Measurements from ENCODE around the gene FANCC.

The FANCC gene

DNA sequence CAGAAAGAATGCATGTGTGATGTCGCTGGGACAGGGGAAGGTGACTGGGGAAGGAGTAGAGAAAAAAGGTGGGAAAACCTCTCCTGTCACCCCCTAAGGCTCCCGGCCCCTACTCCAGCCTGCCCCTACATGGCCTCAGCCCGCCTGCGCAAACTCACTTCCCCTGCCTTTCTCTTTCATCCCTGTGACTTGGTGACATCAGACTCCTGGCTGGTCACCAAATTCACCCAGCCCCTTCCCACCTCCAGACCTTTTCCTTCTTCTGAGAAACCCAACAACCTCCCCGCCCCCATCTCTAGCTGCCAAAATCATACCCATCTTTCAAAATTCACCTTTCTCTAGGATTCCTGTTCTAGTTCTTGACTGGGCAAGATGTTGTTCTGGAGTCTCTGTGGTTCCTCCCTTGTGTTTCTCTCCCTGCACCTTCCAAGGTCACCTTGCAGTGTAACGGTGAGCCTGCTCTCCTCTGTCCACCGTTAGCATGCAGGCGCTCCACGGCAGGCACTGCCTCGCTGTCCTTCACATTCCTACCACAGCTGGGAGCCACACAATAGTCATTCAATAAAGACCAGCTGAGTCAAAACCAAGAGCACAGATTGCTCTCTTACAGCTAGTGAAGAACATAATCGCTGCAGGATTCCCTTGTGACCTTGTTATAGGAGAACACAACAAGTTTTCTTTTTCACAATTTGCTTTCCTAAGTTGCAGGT, 134.5 kb downstream of the FANCC start:
- DNase-seq: no peak

DNA sequence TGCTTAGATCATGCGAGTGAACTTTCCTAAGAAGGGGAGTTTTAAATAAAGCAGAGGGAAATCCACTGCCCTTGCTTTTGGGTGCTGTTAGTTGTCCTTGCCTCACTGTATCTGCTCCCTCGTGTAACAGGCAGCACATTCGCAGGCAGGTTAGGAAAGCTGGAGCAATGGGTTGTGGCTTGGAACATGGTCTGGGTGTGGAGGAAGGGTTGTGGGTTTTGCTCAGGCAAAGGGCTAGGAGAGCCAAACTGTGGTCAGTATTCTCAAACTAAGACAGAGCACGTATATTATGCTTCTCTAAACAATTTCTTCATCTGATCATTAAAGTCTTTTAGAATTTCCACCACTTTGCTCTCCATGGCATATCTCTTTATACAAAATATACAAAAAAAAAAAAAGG, 135.7 kb downstream of the FANCC start:
- DNase-seq: no peak

DNA sequence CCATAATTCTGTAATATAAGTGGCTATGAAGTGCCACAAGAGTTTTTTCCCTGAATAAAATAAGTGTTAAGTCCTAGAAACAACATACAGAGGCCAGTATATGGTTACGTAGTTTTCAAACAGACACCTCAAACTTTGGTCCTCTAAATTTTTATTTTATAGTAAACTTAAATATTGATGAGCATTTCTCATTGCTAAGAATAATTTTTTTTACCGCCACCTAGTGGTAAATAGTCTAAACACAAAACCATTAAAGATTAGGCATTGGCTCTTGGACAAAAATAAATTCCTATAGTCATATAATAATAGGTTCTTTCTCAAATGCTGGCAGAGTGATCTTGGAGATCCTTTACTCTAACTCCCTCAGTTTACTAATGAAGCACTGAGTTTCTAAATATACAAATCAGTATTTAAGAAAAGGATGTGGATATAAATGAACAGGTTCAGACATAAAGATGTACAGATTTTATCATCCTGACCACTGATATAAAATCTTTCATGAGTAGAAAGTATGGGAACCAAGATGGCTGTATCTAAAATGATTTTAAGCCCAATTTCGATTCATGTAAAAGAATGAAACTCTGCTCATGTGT, 136.2 kb downstream of the FANCC start:
- peak; percentile 14 for DNase-seq

DNA sequence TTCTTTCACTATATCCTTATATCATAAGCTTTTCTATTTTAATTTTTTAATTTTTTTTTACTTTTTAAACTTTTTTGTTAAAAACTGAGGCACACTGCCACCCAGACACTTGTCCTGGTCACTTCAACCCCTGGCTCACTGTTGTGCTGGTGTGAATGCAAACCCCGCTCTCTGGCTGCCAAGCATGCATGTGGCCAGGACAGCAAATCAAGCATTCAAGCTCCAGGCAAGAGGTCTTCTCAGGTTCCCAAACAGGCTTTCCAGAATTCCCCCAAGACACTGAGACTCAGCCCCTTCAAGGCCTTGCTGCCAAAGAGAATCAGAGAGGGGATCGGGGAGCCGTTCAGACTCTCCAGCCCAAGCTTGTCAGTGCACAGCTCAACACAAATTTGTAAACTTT, 139.9 kb downstream of the FANCC start:
- DNase-seq: no peak

DNA sequence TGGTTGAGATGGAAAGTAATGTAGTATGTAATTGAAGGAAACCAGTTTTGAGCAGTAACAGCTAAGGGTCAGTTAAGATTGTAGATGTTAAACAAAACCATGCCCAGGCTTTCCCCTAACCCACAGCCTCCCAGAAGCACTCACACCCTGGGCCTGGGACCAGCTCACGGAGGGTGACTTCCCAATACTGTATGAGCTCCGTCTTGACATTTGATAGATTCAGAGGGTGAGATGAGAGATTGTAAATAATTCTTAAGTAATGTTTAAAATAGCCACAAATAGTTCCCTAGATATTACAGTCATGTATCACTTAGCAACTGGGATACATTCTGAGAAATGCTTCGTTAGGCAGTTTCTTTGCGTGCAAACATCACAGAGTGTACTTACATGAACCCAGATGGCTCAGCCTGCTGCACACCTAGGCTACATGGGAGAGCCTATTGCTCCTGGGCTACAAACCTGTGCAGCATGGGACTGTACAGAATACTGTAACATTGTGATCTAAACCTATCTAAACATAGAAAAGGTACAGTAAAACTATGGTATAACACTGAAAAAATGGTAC, 140.7 kb downstream of the FANCC start:
- no peak for DNase-seq

DNA sequence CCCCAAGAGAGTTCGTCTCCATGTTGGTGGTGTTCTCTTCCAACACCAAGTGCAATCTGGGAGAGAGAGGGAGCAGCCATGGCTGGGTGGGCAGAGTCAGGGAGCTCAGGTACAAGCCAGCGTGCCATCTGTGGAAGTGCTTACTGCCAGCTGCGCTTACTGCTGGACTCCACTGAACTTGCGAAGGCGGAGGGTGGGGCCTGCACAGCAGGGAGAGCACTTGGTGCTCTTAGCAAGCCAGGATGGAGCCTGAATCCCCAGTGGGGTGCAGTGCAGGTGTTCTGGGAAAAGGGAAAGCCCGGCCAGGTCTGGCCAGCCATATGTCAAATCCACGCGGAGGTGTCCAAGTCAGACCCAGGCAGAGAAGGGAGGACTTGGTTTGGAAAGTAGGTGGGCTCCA, 142.0 kb downstream of the FANCC start:
- no peak for DNase-seq

DNA sequence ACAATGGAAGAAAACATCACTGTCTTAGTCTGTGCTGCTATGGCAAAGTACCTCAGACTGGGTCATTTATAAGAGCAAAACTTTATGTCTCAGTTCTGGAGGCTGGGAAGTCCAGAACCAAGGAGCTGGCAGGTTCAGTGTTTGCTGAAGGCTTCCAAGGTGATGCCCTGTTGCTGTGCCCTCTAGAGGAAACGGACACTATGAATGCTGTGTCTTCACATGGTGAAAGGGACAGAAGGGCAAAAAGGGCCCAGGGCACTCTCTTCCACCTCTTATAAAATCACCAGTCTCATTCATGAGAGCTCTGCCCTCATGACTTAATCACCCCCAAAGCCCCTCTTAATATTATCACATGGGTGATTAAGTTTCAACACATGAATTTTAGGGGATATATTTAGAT, 143.5 kb downstream of the FANCC start:
- DNase-seq: no peak

DNA sequence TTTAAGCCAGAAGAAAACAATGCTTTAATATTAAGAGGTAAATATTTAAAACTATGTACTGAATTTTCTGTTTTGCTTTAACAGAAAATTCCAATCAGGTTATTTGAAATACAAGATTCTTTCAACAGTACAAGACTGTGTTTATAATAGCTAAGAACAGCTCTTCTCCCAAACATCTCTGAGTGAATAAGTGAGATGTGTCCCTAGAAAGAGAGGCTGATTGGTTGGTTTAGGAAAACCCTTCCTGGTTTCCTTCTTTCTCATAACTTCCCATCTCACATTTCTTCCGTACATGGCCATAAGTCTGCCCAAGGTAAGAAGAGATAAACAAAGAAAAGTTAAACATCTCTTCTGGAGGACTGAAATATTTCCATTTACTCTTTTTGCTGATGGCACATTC, 145.9 kb downstream of the FANCC start:
- DNase-seq: no peak

DNA sequence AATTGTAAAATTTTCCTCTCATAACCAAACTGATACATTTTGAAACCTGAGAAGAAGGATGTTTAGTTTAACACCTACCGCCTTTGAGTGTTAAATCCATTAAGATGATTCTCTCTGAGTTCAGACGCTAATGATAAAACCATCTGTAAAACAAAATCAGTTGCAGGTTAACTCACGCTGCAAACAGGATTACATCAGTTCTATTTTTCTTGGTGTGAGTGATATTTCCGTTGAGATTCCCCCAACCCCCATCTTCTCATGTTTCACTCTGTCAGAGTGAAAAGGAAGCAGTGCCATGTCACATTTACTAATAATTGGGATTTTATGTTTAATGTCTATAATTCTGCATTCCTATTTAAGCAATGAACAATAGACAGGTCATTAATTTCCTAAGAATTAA, 146.5 kb downstream of the FANCC start:
- DNase-seq: peak; percentile 31

DNA sequence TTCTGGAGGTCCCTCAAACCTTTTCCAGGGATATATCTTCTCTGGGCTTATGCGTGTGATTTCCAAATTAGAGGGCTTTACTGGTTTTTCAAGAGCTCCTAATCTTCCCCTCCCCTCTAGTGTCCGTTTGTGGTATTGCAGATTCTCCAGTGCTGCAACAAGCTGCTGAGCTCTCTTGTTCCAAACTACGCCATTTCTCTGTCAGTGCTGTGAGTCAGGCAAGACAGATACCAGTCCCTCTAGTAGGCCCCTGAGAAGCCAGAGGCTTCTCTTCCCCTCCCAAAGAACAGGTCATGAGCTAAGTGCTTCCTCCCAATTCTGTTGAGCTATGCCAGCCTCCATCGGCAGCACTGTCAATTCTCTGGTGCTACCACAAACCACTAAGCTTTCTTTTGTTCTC, 149.5 kb downstream of the FANCC start:
- DNase-seq: peak; percentile 38

DNA sequence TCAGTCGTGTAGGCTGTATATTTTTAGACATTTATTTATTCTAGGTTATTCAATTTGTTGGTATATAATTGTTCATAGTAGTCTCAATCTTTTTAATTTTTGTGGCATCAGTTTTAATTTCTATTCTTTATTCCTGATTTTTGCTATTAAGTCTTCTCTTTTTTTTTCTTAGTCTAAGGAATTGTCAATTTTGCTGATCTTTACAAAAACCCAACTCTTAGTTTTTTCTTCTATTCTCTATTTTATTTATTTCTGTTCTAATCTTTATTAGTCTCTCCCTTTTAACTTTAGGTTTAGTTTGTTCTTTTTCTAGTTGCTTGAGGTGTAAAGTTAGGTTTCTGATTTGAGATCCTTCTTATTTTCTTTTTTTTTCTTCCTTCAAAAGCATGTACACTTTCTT, 152.5 kb downstream of the FANCC start:
- DNase-seq: no peak

DNA sequence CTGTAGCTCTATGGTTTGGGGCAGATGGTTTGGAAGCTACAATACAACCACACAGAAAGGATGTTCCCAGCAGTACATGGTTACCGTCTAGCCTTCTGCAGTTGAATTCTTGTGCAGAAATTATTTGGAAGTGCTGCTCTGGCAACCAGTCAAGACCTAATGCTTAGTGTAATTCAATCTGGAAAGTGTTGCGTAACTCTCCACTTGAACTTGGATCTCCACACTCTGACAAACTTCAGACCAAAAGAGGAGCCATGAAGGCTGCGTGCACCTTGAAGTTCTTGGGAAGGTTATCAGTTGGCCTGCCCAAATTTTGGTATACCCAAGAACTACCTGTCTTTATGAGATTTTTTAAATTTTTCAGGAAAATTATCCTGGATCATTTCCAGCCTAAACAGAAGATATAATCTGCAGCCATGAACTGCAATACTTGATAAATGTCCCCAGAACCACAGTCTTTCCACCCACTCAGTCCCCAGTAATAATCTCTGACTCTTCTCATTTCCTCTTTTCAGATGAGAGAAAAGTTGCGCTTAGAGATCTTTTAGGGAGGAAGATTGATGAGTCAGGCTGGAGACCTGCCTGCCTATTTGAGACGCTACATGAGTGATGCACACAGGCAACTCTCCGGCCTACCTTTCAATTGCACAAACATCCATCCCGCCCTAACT, 159.9 kb downstream of the FANCC start:
- peak; percentile 62 for DNase-seq

DNA sequence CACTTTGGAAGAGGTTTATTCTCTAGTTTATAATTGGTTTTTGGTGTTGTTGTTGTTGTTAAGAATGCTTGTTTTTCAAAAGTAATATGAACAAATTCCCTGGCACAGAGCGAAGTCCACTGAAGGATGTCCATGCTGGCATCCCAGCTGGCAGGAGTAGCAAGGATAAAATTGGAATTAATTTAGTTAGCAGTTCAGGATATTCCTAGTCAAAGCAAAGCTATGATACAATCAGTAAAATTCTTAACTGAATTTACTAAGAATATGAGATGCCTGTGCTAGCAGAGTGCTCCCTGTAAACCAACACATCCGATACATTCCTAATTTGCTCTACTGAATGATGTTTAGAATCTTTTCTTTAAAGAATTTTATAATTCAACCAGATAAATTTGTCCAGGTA, 161.4 kb downstream of the FANCC start:
- no peak for DNase-seq

DNA sequence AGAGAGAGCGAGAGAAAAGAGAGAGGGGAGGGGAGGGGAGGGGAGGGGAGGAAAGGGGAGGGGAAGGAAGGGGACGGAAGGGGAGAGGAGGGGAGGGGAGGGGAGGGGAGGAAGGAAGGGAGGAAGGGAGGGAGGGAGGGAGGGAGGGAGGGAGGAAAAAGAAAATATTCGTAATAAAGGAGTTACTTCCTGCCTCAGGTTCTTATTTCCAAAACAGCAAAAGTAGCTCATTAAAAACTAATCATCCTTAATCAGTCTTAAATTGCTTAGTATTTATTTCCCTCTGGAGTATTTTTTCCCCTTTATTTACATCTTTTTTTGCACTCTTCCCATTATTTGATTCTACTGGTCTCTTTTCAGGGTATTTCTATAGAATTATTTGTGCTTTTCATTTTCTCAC, 162.3 kb downstream of the FANCC start:
- no peak for DNase-seq

DNA sequence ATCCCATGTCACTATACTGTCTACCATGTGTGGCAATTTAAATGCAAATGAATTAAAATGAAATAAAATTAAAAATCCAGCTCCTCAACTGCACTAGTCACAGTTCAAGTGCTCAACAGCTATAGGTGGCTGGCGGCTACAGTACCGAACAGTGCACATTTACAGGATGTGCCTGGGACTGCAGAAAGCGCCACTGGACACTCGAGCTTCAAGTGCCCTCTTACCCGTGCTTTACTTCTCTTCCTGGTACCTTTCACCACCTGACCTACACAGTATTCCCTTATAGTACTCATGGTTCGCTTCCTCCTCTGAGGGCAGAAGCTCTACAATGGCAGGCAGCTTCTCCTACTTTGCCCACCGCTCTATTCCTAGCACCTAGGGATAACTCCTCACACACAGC, 166.6 kb downstream of the FANCC start:
- no peak for DNase-seq

DNA sequence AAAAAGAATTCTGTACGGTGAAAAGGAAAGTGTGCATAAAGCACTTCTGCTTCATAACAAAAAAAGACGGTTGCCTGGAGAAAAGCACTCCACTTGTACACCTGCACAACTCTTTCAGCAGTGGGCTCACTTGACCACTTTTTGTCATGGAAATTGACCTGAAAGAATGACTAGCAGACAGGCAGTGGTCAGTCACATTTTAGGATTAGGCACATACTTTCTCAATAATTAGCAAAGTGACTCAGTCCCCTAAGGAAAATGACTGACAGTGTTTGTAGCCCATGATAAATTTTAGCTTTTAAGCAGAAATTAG, 169.3 kb downstream of the FANCC start:
- DNase-seq: no peak

DNA sequence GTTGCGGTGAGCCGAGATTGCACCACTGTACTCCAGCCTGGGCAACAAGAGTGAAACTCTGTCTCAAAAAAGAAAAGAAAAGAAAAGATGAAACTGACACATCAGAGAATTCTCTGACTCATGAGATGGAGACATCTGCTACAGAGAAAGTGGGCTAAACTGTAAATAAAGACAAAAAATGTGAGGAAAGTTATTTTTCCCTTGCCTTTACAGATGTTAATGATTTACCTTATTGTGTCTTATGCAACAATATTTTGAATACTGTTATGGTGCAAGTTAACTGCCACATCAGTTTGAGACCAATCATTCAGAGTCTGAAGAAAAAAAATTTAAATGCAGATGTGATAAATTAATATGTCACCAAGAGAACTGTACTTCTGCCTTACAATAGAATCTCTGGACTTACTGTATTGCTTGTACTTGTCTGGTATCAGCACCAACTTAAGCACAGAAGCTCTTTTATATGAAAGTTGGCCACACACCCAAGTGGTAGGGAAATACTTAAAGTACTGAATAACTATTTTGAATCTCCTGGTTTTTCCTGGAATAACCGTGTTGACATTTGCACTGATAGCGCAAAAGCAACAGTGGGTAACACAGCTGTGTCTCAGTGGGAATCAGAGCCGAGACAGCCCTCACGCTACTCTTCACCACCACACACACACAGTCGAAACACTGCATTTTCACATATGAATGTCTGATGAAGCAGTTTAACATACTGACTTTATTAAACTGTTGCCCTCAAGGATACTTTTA, 169.9 kb downstream of the FANCC start:
- no peak for DNase-seq

DNA sequence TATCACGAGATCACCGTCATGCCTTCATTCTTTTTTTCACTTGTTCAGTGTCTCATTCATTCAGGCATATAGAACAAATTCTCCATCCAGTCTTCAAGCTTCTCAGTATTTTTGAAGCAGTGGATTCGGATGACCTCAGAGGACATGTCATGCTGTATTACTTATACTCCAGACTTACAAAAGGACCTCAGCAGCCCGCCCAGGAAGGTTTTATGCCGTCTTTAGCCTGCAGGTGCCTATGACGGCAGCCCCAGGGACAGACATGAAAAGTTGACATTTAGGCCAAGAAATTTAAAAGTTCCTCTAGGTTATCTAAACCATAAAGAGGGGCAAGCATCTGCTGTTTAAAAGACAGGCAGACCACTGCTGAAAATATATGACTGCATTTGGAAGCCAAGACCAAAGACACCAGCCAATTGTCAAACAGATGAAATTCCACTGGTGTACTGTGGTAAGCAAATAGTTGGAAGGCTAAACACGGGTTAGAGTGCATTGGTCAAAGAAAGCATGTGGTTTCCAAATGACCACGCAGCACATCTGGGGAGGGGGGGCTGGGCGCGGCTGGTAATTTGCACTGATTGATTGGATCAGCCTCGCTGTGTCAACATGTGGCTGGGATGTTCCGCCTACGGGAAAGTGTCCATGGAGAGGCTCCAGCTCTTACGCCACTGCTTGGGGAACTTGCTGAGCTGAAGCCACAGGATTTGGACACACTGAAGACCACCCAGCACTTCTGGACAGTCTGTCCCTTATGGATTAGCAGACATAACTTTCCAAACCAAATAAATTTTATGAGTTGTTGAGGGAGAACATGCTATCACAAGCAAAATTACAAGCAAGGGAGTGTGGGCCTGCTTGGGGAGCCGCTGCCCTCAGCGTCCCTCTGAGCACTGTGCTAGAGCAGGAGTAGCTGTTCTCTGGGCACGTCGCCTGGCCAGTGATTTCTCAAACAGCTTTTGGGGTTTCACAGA, 173.6 kb downstream of the FANCC start:
- DNase-seq: no peak

DNA sequence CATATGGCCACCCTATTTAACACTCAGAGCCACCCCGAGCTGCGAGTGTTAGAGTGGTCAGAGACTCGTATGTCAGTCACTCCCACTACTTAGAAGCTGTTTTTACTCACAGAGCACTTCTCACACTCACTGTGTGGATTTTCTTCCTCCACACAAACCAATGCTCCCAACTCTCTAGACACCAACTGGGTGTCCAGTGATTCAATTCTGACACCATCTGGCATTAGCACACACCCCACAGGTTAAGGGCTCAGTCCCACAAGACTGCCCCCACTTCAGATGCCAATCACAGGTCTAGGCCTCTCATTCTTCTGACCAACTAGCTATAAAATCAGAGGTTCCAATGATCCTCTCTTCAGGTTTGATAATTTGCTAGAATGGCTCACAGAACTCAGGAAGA, 174.8 kb downstream of the FANCC start:
- no peak for DNase-seq

DNA sequence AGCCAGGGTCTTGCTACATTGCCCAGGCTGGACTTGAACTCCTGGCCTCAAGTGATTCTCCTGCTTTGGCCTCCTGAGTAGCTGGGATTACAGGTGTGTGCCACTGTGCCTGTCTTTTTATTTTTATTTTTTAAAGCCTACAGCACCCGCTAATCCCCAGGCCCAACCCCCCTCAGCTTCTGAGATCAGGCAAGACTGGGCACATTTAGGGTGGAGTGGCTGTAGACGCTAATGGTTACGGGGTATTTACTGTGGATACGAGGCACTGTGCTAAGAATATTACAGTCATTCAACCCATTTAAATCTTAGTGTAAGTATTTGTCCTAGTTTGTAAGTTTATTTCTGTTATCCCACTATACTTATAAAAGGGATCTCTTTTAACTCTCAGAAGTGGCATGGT, 175.2 kb downstream of the FANCC start:
- no peak for DNase-seq

DNA sequence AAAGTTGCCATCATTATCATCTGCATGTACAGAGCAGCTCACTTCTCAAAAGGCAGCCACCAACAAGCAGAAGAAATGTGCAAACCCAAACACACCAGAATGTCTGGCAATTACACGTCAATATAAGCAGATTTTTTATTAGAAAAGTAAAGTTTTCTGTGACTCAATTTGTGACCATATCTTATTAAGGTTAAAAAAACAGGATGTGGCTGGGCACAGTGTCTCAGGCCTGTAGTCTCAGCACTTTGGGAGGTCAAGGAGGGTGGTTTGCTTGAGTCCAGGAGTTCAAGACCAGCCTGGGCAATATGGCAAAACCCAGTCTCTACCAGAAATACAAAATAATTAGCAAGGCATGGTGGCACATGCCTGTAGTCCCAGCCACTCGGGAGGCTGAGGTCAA, 176.7 kb downstream of the FANCC start:
- no peak for DNase-seq

DNA sequence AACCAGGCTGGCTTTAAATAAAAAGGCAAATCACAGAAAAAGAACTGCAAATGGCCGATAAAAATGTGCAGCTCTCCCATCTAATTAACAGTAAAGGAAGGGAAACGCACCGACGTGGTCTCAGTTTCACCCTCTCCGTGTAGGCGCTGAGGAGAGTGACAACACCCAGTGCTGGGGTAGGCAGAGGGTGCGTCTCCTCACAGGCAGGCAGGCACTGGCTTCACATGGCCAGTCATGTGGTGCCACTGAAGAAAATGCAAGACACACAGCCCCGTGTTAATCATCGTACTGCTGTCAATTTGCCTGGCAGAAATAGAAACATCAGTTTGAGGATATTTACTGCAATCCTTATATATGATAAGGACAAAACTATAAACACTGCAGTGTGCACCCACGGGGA, 178.4 kb downstream of the FANCC start:
- no peak for DNase-seq

Measured in NCI-H1105 (cell line).